ENCODE measurements around the gene SPEM1.

The SPEM1 gene

DNA sequence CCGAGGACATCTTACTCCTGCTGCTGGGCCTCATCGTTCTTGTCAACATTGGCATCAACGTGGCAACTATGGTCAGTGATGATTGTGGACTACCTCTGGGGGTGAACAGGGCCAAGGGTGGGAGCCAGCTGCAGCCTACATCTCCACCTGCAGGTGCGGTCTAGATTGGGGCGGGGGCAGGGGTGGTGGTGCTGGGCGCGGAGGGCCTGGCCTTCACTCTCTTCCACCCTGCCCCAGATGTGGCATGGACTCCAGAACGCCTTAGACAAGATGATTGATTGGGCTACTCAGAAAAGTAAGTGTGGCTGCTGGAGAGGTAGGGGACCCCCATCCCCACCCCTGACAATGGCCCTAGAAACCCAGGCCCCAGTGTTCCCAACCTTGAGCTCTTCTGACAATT is 5.6 kb downstream of the SPEM1 start:
- no peak for DNase-seq (ENCODE audit: insufficient read length)
- TF ChIP-seq POLR2AphosphoS5 (IDR thresholded peaks at IDR 0.05; ENCODE audit: low read depth, low read length) = no peak
- TF ChIP-seq TAF1 (IDR thresholded peaks at IDR 0.05; ENCODE audit: borderline replicate concordance, low read depth, low read length) = no peak
- no peak for TF ChIP-seq POLR2A (IDR thresholded peaks at IDR 0.05; ENCODE audit: low read depth, low read length)
- FAIRE-seq = no peak

DNA sequence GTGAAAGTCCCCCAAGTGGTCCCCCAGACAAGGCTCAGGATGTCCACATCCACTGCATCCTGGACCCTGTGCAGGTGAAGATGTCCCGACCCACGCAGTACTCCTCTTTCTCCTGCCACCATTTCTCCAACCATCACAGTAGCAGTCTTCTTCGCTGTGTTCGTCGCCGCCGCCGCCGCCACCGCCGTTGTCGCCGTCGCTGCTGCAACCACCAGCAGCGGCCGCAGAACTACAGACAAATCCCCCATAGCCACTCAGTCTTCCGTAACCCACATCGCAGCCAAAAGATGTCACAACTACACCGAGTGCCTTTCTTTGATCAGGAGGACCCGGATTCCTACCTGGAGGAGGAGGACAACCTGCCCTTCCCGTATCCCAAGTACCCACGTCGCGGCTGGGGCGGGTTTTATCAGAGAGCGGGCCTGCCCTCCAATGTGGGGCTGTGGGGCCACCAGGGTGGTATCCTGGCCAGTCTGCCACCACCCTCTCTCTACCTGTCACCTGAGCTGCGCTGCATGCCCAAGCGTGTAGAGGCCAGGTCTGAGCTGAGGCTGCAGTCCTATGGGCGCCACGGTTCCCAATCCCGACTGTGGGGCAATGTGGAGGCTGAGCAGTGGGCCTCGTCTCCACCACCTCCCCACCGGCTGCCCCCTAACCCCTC is 6.2 kb downstream of the SPEM1 start:
- no peak for FAIRE-seq
- TF ChIP-seq POLR2A (IDR thresholded peaks at IDR 0.05; ENCODE audit: low read depth, low read length) (no peak), POLR2AphosphoS5 (IDR thresholded peaks at IDR 0.05; ENCODE audit: low read depth, low read length) (no peak), TAF1 (IDR thresholded peaks at IDR 0.05; ENCODE audit: borderline replicate concordance, low read depth, low read length) (no peak)
- no peak for DNase-seq (ENCODE audit: insufficient read length)

DNA sequence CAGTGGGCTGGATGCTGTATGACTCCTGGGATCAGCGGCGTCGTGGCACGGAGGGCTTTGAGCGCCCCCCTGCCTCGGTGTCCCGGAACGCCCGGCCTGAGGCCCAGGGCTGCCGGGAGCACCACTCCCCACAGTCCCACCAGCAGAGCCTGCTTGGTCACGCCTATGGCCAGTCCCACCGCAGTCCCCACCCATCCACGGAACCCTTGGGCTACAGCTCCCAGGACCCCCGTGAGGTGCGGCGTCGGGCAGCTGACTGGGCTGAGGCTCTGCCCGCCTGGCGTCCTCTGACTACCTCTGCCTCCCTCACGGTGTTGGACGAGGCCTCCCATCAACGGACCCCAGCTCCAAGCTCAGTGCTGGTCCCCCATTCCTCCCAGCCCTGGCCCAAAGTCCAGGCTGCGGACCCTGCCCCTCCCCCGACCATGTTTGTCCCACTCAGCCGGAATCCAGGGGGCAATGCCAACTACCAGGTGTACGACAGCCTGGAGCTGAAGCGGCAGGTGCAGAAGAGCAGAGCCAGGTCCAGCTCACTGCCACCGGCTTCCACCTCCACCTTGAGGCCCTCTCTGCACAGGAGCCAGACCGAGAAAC is 6.9 kb downstream of the SPEM1 start:
- DNase-seq (ENCODE audit: insufficient read length) (no peak), FAIRE-seq (no peak)
- TF ChIP-seq POLR2A (IDR thresholded peaks at IDR 0.05; ENCODE audit: low read depth, low read length) (no peak), TAF1 (IDR thresholded peaks at IDR 0.05; ENCODE audit: borderline replicate concordance, low read depth, low read length) (no peak), POLR2AphosphoS5 (IDR thresholded peaks at IDR 0.05; ENCODE audit: low read depth, low read length) (no peak)

DNA sequence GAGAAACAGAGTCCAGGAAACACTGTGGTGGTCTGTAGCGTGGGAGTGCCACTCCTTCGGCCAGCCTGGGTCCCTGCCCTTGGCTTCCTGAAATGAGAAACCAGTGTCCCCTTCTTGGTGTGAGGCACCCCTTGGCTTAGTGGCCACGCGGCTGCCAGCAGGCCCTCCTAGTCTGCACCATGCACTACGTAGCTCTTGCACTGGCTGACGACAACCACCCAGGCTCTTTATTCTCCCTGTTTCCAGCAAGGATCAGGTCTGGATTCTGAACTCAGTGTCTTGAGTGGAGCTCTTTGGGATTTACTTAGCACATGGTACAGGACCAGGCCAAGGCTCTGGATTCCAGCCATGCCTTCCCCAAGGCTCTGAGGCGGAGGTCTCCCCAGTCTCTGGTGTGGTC is 7.4 kb downstream of the SPEM1 start:
- TF ChIP-seq POLR2A (IDR thresholded peaks at IDR 0.05; ENCODE audit: low read depth, low read length) (no peak), POLR2AphosphoS5 (IDR thresholded peaks at IDR 0.05; ENCODE audit: low read depth, low read length) (no peak), TAF1 (IDR thresholded peaks at IDR 0.05; ENCODE audit: borderline replicate concordance, low read depth, low read length) (no peak)
- FAIRE-seq (no peak), DNase-seq (ENCODE audit: insufficient read length) (no peak)

DNA sequence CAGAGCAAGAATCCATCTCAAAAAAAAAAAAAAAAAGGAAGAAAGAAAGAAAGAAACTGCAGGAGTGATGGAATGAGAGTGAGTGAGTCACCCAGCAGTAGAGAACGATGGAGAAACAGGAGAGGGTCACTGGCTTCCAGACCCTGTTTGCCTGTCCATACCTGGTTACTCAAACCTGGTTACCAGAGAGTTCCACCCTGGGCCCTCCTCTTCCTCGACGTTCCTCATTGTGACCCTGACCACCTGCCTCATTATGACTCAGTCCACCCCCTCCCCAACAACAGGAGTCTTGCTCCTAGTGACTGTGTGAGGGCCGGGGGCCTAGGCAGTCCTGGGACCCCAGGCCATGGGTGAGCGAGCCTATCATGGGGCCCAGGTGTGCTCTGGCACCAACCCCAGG is 8.4 kb downstream of the SPEM1 start, which contains the start of gene SPEM3:
Gene SPEM3 (plus strand): TSS at position 301 of the 400 bp plus-strand sequence. CDS start 46 bp downstream, at position 347.
- FAIRE-seq (no peak), DNase-seq (ENCODE audit: insufficient read length) (no peak)
- no peak for TF ChIP-seq POLR2AphosphoS5 (IDR thresholded peaks at IDR 0.05; ENCODE audit: low read depth, low read length)
- TF ChIP-seq POLR2A (IDR thresholded peaks at IDR 0.05; ENCODE audit: low read depth, low read length) = no peak
- TF ChIP-seq TAF1 (IDR thresholded peaks at IDR 0.05; ENCODE audit: borderline replicate concordance, low read depth, low read length) = no peak

DNA sequence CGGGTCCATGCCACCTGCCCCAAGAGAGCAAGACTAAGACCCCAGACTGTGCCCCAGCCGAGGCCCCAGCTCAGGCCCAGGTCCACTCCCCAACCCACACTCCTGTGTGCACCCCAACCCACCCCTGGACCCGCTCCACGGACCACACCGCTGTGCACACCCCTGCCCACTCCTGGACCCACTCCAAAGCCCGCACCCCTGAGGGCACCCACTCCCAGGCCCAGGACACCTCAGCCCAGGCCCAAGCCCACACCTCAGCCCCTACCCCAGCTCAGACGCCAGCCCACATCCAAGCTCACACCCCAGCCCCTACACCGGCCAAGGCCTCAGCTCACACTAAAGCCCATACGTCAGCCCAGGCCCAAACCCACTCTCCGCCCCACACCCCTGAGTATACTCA is 9.6 kb downstream of the SPEM1 start:
- TF ChIP-seq TAF1 (IDR thresholded peaks at IDR 0.05; ENCODE audit: borderline replicate concordance, low read depth, low read length) (no peak), POLR2AphosphoS5 (IDR thresholded peaks at IDR 0.05; ENCODE audit: low read depth, low read length) (no peak), POLR2A (IDR thresholded peaks at IDR 0.05; ENCODE audit: low read depth, low read length) (no peak)
- FAIRE-seq = no peak
- no peak for DNase-seq (ENCODE audit: insufficient read length)

DNA sequence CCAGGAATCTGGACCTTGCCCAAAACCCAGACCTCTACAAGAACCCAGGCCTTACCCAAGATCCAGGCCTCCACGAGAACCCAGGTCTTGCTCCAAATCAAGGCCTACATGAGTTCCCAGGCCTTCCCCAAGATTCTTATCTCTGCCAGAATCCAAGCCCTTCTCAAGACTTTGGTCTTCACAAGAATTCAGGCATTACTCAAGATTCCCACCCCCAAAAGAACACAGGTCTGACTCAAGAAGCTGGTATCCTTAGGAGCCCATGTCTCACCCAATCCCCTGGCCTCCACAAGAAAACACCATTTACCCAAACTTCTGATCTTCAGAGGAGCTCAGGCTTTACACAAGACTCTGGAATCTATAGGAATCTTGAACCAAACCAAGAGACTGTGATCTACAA is 11.1 kb downstream of the SPEM1 start:
- FAIRE-seq = no peak
- TF ChIP-seq POLR2AphosphoS5 (IDR thresholded peaks at IDR 0.05; ENCODE audit: low read depth, low read length) (no peak), TAF1 (IDR thresholded peaks at IDR 0.05; ENCODE audit: borderline replicate concordance, low read depth, low read length) (no peak), POLR2A (IDR thresholded peaks at IDR 0.05; ENCODE audit: low read depth, low read length) (no peak)
- no peak for DNase-seq (ENCODE audit: insufficient read length)

DNA sequence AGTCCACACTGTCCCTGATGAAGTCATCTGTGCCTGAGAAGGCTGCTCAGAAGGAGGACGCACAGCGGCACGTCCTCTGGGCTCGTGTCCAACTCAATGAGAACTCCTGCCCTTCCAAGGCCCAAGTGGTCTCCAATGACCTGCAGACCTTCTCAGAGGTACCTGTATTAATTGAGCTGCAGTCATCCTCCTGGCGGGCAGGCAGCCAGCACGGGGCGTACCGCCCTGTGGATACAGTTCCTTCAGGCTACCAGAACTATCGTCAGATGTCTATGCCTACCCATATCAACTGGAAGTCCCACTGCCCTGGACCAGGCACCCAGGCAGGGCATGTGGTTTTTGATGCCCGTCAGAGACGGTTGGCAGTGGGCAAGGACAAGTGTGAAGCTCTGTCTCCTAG is 12.2 kb downstream of the SPEM1 start:
- no peak for DNase-seq (ENCODE audit: insufficient read length)
- TF ChIP-seq POLR2A (IDR thresholded peaks at IDR 0.05; ENCODE audit: low read depth, low read length) (no peak), POLR2AphosphoS5 (IDR thresholded peaks at IDR 0.05; ENCODE audit: low read depth, low read length) (no peak), TAF1 (IDR thresholded peaks at IDR 0.05; ENCODE audit: borderline replicate concordance, low read depth, low read length) (no peak)
- no peak for FAIRE-seq

DNA sequence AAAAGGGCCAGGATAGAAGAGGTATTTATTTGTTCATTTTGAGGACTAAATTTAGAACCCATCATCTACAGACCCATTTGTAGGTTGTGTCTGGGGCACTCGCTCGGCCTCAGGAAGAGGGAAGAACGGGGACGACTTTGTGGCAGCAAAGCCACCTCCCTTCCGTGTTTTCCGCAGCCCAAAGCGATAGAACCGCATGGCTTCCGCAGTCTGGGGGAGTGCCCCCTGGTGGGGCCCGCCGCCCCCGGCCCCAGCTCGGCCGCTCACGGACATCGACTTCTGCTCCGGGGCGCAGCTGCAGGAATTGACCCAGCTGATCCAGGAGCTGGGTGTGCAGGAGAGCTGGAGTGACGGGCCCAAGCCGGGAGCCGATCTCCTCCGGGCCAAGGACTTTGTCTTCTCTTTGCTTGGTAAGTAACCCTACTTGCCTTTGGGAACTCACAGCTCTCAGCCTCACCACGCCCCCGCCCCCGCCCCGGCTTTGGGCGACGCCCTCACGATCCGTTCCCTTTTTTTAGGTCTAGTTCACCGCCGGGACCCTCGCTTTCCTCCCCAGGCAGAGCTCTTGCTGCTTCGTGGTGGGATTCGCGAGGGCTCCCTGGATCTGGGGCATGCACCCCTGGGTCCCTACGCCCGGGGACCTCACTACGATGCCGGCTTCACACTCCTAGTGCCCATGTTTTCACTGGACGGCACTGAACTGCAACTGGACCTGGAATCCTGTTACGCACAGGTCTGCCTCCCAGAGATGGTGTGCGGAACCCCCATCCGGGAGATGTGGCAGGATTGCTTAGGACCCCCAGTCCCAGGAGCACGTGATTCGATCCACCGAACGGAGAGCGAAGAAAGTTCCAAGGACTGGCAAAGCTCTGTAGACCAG is 15.8 kb downstream of the SPEM1 start:
- TF ChIP-seq POLR2AphosphoS5 (IDR thresholded peaks at IDR 0.05; ENCODE audit: low read depth, low read length) = no peak
- TF ChIP-seq POLR2A (IDR thresholded peaks at IDR 0.05; ENCODE audit: low read depth, low read length) = peak; percentile 40; the same call in 1 of the 2 replicates
- no peak for DNase-seq (ENCODE audit: insufficient read length)
- no peak for FAIRE-seq

DNA sequence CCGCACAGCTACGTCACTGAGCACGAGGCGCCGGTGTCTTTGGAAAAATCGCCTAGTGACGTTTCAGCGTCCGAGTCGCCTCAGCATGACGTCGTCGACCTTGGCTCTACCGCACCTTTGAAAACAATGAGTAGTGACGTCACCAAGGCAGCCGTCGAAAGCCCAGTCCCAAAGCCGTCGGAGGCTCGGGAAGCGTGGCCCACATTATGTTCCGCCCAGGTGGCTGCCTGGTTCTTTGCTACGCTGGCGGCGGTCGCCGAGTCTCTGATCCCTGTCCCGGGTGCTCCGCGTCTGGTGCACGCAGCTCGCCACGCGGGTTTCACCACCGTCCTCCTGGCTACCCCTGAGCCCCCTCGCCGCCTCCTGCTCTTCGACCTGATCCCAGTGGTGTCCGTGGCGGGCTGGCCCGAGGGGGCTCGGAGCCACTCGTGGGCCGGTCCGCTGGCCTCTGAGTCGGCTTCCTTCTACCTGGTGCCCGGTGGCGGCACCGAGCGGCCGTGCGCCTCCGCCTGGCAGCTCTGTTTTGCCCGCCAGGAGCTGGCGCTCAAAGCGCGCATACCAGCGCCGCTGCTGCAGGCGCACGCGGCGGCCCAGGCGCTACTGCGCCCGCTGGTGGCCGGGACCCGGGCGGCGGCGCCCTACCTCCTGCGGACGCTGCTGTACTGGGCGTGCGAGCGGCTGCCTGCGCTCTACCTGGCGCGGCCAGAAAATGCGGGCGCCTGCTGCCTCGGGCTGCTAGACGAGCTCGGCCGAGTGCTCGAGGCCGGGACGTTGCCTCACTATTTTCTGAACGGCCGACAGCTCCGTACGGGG is 16.6 kb downstream of the SPEM1 start:
- FAIRE-seq = peak; percentile 80
- DNase-seq (ENCODE audit: insufficient read length) = no peak
- no peak for TF ChIP-seq POLR2A (IDR thresholded peaks at IDR 0.05; ENCODE audit: low read depth, low read length)
- TF ChIP-seq POLR2AphosphoS5 (IDR thresholded peaks at IDR 0.05; ENCODE audit: low read depth, low read length) = no peak
- TF ChIP-seq TAF1 (IDR thresholded peaks at IDR 0.05; ENCODE audit: borderline replicate concordance, low read depth, low read length) = no peak

DNA sequence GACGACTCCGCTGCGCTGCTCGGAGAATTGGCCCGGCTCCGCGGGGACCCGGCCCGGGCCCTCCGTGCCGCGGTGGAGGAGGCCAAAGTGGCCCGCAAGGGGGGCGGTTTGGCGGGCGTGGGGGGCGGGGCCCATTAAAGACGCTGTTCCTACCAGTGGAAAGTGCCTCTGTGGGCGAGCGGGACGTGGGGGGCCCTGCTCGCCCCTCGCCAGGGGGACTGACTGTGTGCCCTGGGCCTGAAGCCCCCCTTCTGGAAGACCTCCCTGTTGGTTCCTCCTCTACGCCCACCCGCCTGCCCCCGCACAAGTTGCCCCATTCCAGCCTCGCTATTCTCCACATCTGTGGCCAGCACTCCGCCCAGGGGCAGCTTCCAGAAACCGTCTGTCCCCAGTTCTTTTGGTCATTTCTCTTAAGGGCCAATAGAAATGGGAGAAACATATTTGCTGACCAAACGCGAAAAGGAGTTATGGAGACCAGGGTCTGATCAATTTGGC is 17.3 kb downstream of the SPEM1 start:
- FAIRE-seq = no peak
- no peak for DNase-seq (ENCODE audit: insufficient read length)
- no peak for TF ChIP-seq TAF1 (IDR thresholded peaks at IDR 0.05; ENCODE audit: borderline replicate concordance, low read depth, low read length)
- TF ChIP-seq POLR2AphosphoS5 (IDR thresholded peaks at IDR 0.05; ENCODE audit: low read depth, low read length) = no peak
- no peak for TF ChIP-seq POLR2A (IDR thresholded peaks at IDR 0.05; ENCODE audit: low read depth, low read length)
